Endothelial cell of umbilical vein (primary cell): Measurements from ENCODE around the gene ADD1. TPM values are rescaled to one million over a fixed set of nuclear protein-coding genes. Genes with fewer than 3 reads are reported as not detected.
A peak's percentile ranks its signal among the peaks of the same experiment; 100 is the strongest.

ENCODE experiments used
- BruUV-seq: library from RNA; stranded (reverse); fragments of 400-500 nt; replicated peaks from 2 replicates; lab custom pipeline; 2021; lab: Mats Ljungman, UMichigan
- CTCF ChIA-PET: fragments of 300-600, 350-600 bp; sonication (Branson Sonifier 250); formaldehyde crosslinking; loops from one replicate; lab custom pipeline; 2021; ENCODE audit warnings: antibody characterized with exemption, inconsistent platforms; lab: Charles Lee
- POLR2A ChIA-PET: fragments of 300-600, 350-600 bp; sonication (Branson Sonifier 250); formaldehyde crosslinking; loops from one replicate; lab custom pipeline; 2021; ENCODE audit warnings: antibody characterized with exemption, inconsistent platforms; lab: Charles Lee
- DNase-seq: peaks from one replicate; pipeline ENCODE4 v3.0.0-alpha.2; 2011; ENCODE audit warnings: low read depth, low spot score
- FAIRE-seq: peaks from 2 replicates; lab custom pipeline; 2011; peaks lifted over from hg19 to GRCh38; lab: Jason Lieb, UNC
- H2AFZ ChIP-seq: 2 replicates; pipeline ENCODE4 v1.6.0; 2012; ENCODE audit warnings: low read depth, low read length, control low read depth, inconsistent platforms
- H3K27ac ChIP-seq: 2 replicates; pipeline ENCODE4 v1.5.1; 2011; ENCODE audit warnings: low read depth, mild to moderate bottlenecking, control low read depth, low read length, moderate library complexity; ENCODE audit not compliant: insufficient read depth
- H3K27me3 ChIP-seq, 2 experiments: 2 replicates each; pipeline versions ENCODE4 v1.6.0 to v1.6.1; 2011; ENCODE audit warnings: low read length in 2 of 2, mixed read lengths in 1 of 2; ENCODE audit not compliant: control insufficient read depth in 2 of 2, insufficient read depth in 2 of 2
- H3K36me3 ChIP-seq, 2 experiments: 2 replicates in 1 of 2; 3 replicates in 1 of 2; pipeline ENCODE4 v1.5.1; 2011; ENCODE audit warnings: low read length in 2 of 2, mild to moderate bottlenecking in 1 of 2, moderate library complexity in 1 of 2; ENCODE audit not compliant: control insufficient read depth in 2 of 2, insufficient read depth in 2 of 2; ENCODE audit errors: extremely low read depth in 1 of 2
- H3K4me1 ChIP-seq: 3 replicates; pipeline ENCODE4 v1.5.1; 2011; ENCODE audit warnings: mild to moderate bottlenecking, low read length; ENCODE audit not compliant: control insufficient read depth, insufficient read depth; ENCODE audit errors: extremely low read depth
- H3K4me2 ChIP-seq: 2 replicates; pipeline ENCODE4 v1.6.1; 2011; ENCODE audit warnings: low read length, control low read depth, mixed read lengths; ENCODE audit not compliant: insufficient read depth
- H3K4me3 ChIP-seq, 3 experiments: fragments of 200-600 bp in 1 of 3; sonication (generic), shearing (Covaris generic) in 1 of 3; replicated peaks in 1 of 3; 2 replicates each; pipeline ENCODE4 v1.5.1; 2011 to 2016; ENCODE audit warnings: control low read depth in 3 of 3, low read length in 3 of 3, mild to moderate bottlenecking in 2 of 3, inconsistent platforms in 1 of 3, low read depth in 1 of 3, moderate library complexity in 1 of 3; ENCODE audit not compliant: insufficient read depth in 1 of 3
- H3K79me2 ChIP-seq: 2 replicates; pipeline ENCODE4 v1.6.0; 2012; ENCODE audit warnings: low read length, inconsistent platforms; ENCODE audit not compliant: control insufficient read depth, insufficient read depth
- H3K9ac ChIP-seq: replicated peaks from 2 replicates; pipeline ENCODE3; 2011; ENCODE audit warnings: low read length, control low read depth; ENCODE audit not compliant: insufficient read depth; ENCODE audit errors: extremely low read depth
- H3K9me1 ChIP-seq: replicated peaks from 3 replicates; pipeline ENCODE4 v1.6.0; 2011; ENCODE audit warnings: mild to moderate bottlenecking, low read length; ENCODE audit not compliant: control insufficient read depth, insufficient read depth; ENCODE audit errors: extremely low read depth
- H3K9me3 ChIP-seq: replicated peaks from 2 replicates; pipeline ENCODE4 v1.5.1; 2012; ENCODE audit warnings: low read length, inconsistent platforms; ENCODE audit not compliant: control insufficient read depth, insufficient read depth
- H4K20me1 ChIP-seq: replicated peaks from 2 replicates; pipeline ENCODE3; 2011; ENCODE audit warnings: mild to moderate bottlenecking, low read length; ENCODE audit not compliant: control insufficient read depth, insufficient read depth; ENCODE audit errors: extremely low read depth
- CTCF ChIP-seq, 2 donors: IDR thresholded peaks; 1 replicate in 1 of 2; 2 replicates in 1 of 2; pipeline ENCODE4 v1.5.1; 2011; ENCODE audit warnings: low read length in 2 of 2, mild to moderate bottlenecking in 2 of 2, moderate library complexity in 2 of 2, control low read depth in 1 of 2, inconsistent platforms in 1 of 2, low read depth in 1 of 2; ENCODE audit not compliant: insufficient read depth in 1 of 2; ENCODE audit errors: extremely low read depth in 1 of 2
- EZH2 ChIP-seq: IDR thresholded peaks from 2 replicates; pipeline ENCODE4 v1.6.1; 2012; ENCODE audit warnings: borderline replicate concordance, low read depth, mild to moderate bottlenecking, moderate library complexity, low read length, inconsistent platforms; ENCODE audit not compliant: severe bottlenecking
- FOS ChIP-seq: IDR thresholded peaks from 2 replicates; pipeline ENCODE4 v1.6.1; 2011; ENCODE audit warnings: mild to moderate bottlenecking, low read length, moderate library complexity, borderline replicate concordance; ENCODE audit not compliant: insufficient read depth
- GATA2 ChIP-seq: IDR thresholded peaks from 2 replicates; pipeline ENCODE4 v1.7.0; 2011; ENCODE audit warnings: low read depth, mild to moderate bottlenecking, moderate library complexity, mixed read lengths, low read length; ENCODE audit not compliant: insufficient read length, insufficient read depth
- JUN ChIP-seq: IDR thresholded peaks from 2 replicates; pipeline ENCODE4 v1.6.1; 2011; ENCODE audit warnings: borderline replicate concordance, low read depth; ENCODE audit not compliant: insufficient read length, insufficient read depth
- MAX ChIP-seq: IDR thresholded peaks from 2 replicates; pipeline ENCODE4 v1.6.1; 2011; ENCODE audit not compliant: insufficient read depth, insufficient read length
- MYC ChIP-seq: IDR thresholded peaks from one replicate; pipeline ENCODE4 v1.6.1; 2011; ENCODE audit warnings: mild to moderate bottlenecking, low read depth, low read length
- POLR2A ChIP-seq: IDR thresholded peaks from 2 replicates; pipeline ENCODE4 v1.6.1; 2012; ENCODE audit warnings: low read depth, mild to moderate bottlenecking, control low read depth, low read length
- POLR2AphosphoS5 ChIP-seq: IDR thresholded peaks from 2 replicates; pipeline ENCODE4 v1.6.1; 2012; ENCODE audit warnings: low read depth, mild to moderate bottlenecking, control low read depth, low read length, moderate library complexity; ENCODE audit not compliant: insufficient read depth
- dilution Hi-C: fragments of 300-500 bp; cut with MboI; formaldehyde crosslinking; loops from one replicate; pipeline ENCODE4 v1.15.0; 2019; ENCODE audit warnings: low sequenced_read_pairs; ENCODE audit not compliant: extremely low pct_ligation_motif_present
- intact Hi-C: fragments of 100-400 bp; cut with micrococcal nuclease; formaldehyde crosslinking; loops from one replicate; pipeline ENCODE4 v1.10.0; 2022
- polyA plus RNA-seq, 4 experiments: library from polyadenylated mRNA; depleted of rRNA in 3 of 4; stranded (reverse) in 3 of 4; unstranded in 1 of 4; fragments of >200 nt; gene quantifications; 2 replicates each; pipeline versions ENCODE4 v1.2.1 to v1.2.3, GENCODE V29; 2011 to 2012; ENCODE audit warnings: missing spikeins in 1 of 4
- total RNA-seq: library from RNA; stranded (reverse); gene quantifications from 2 replicates; pipeline ENCODE4 v1.2.3, GENCODE V29; 2021

Gene ADD1
- total and polyA plus RNA-seq, 2 donors (not counting 3 experiments of a cell fraction or from before 2014, with no cell fraction given), result 219 to 305 TPM

GRCh38 chr4:2800691-2801596 lies 42.7 kb upstream of the ADD1 start:
- dilution Hi-C loops, result no loop called here
- Histone ChIP-seq H3K9me1 (no peaks in the 10 kb centered on the region), H3K79me2 (peaks cover 43% of the 10 kb centered on the region), H3K27me3 (no peaks in the 10 kb centered on the region), H2AFZ (peak overlapping the region; percentile 54), H3K36me3 (no peaks in the 10 kb centered on the region), H3K4me1 (peaks cover 64% of the 10 kb centered on the region), H3K4me3 (no peak overlapping the region), H3K9ac (peak overlapping the region; percentile 38), H3K9me3 (no peaks in the 10 kb centered on the region), H3K27ac (peak overlapping the region; percentile 57), H4K20me1 (no peaks in the 10 kb centered on the region), H3K4me2 (no peak overlapping the region)
- TF ChIP-seq EZH2 (no peak), FOS (no peak), MYC (no peak), POLR2AphosphoS5 (no peak), CTCF (IDR thresholded peaks at IDR 0.05; ENCODE audit: extremely low read depth in 1 of 2, insufficient read depth in 1 of 2, low read depth in 1 of 2, low read length in 2 of 2) (no peak), JUN (no peak), MAX (no peak), POLR2A (no peak), GATA2 (no peak)
- no TSS peak for BruUV-seq
- DNase-seq (peak; percentile 54), FAIRE-seq (peak; percentile 72)
- CTCF ChIA-PET, result no interaction called here
- intact Hi-C loops, result no loop called here
- POLR2A ChIA-PET, result no interaction called here
